Activated CD8-positive, alpha-beta T cell treated with anti-CD3 and anti-CD28 coated beads for 36 hours (primary cell): ENCODE results near the gene KLF3. TPM values are rescaled to one million over a fixed set of nuclear protein-coding genes. Genes with fewer than 3 reads are reported as not detected.

Experiments used
- ATAC-seq: fragments of 200-7000 bp; cut with Tn5 transposase; one replicate; pipeline ENCODE4 v1.10.0; 2021; ENCODE audit warnings: mild to moderate bottlenecking, moderate library complexity
- CTCF ChIA-PET: fragments of 350-600 bp; sonication (Branson Sonifier 250); formaldehyde crosslinking; loops from one replicate; lab custom pipeline; 2021; ENCODE audit warnings: antibody characterized with exemption; lab: Charles Lee
- POLR2A ChIA-PET: fragments of 350-600 bp; sonication (Branson Sonifier 250); formaldehyde crosslinking; loops from one replicate; lab custom pipeline; 2021; ENCODE audit warnings: antibody characterized with exemption; lab: Charles Lee
- DNase-seq: peaks from one replicate; pipeline ENCODE4 v3.0.0-alpha.2; 2020
- H3K27ac Mint-ChIP-seq: one replicate; pipeline ENCODE4 v1.8.0; 2021; ENCODE audit warnings: mild to moderate bottlenecking, mixed read lengths
- H3K27me3 Mint-ChIP-seq: one replicate; pipeline ENCODE4 v1.8.0; 2021; ENCODE audit warnings: mixed read lengths
- H3K36me3 Mint-ChIP-seq: one replicate; pipeline ENCODE4 v1.8.0; 2021; ENCODE audit warnings: low read depth, mixed read lengths
- H3K4me1 Mint-ChIP-seq: one replicate; pipeline ENCODE4 v1.8.0; 2021; ENCODE audit warnings: low read depth, mixed read lengths
- H3K4me3 Mint-ChIP-seq: one replicate; pipeline ENCODE4 v1.8.0; 2021; ENCODE audit warnings: mild to moderate bottlenecking, moderate library complexity, mixed read lengths
- H3K9me3 Mint-ChIP-seq: one replicate; pipeline ENCODE4 v1.8.0; 2021; ENCODE audit warnings: mixed read lengths
- CTCF ChIP-seq: fragments of 200-600 bp; IDR thresholded peaks from one replicate; pipeline ENCODE4 v1.8.0; 2022; ENCODE audit warnings: antibody characterized with exemption, mild to moderate bottlenecking
- intact Hi-C: fragments of 100-400 bp; cut with micrococcal nuclease; formaldehyde crosslinking; loops from one replicate; pipeline ENCODE4 v1.10.0; 2022
- total RNA-seq, 2 experiments: library from RNA; stranded (reverse); gene quantifications; one replicate each; pipeline ENCODE4 v1.2.3, GENCODE V29; 2021

KLF3 gene
- total RNA-seq, 2 experiments from 2014 or later: 5.5 to 6.0 TPM

- H3K27me3 Mint-ChIP-seq: no peaks in the 10 kb centered on the region
- CTCF ChIA-PET: interaction anchor here (0.6 to 4.7 kb wide), 5 partner anchors 10 to 489 kb away, joined by 3 to 30 read pairs (median 4); no protein-coding TSS in a partner anchor
- no peak for DNase-seq
- peak overlapping the region; percentile 59 for H3K27ac Mint-ChIP-seq
- intact Hi-C loops: loop anchor here (5.0 to 10.0 kb wide), 2 partner anchors 352 to 984 kb away; partner anchors contain the start of gene RELL1
- peaks cover 85% of the 10 kb centered on the region for H3K4me1 Mint-ChIP-seq
- POLR2A ChIA-PET: interaction anchor here (1.4 kb wide), 1 partner anchor 13 kb away, joined by 4 read pairs; no protein-coding TSS in a partner anchor
- no peaks in the 10 kb centered on the region for H3K9me3 Mint-ChIP-seq
- ATAC-seq: no peak
- no peaks in the 10 kb centered on the region for H3K36me3 Mint-ChIP-seq
- no peak for TF ChIP-seq CTCF
- no peak overlapping the region for H3K4me3 Mint-ChIP-seq
Measured at GRCh38 chr4:38669208-38669607, 5.2 kb downstream of the KLF3 start.

DNA sequence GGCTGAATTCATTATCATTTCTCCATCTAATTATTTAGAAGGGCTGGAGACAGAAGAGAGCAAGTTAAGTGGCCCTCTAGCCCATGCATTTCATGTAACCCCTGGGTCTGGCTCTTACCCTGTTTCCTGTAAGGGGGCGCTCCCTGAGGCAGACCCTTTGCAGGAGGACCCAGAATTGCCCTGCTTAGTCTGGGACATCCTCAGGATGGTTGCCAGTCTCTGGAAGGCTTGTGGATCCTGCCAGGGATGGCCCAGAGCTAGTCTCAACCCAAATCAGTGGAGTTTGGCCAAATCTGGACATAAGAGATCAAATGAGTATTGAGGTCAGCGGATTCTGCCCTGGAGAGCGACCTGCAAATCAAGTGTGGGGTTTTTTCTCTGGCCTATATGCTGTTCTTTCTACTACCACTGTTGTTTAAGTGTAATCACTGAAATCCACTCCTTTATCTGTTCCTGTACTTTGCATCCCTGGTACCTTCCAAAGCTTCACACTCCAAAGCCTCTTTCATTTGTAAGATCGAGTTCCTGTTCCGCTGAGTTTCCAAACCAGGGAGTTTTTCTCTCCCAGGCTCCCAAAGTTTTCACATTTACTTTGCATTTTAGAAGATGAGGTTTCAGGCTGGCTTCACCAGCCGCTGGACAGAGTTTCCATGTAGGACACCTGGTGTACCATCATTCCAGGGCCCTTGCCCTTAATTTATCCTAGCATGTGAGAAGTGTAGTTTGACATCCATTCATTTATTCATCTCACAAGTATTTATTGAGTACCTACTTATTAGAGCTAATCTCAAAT, 6.3 kb downstream of the KLF3 start:
- ATAC-seq (no peak), DNase-seq (no peak)
- ChIA-PET CTCF (interaction anchor here (0.9 to 1.4 kb wide), 3 partner anchors 8 to 492 kb away, joined by 3 to 7 read pairs (median 3); no protein-coding TSS in a partner anchor), POLR2A (no interaction called here)
- no peak for TF ChIP-seq CTCF
- Mint-ChIP-seq H3K9me3 (no peaks in the 10 kb centered on the region), H3K27ac (peak overlapping the region; percentile 71), H3K4me3 (no peak overlapping the region), H3K4me1 (peaks cover 93% of the 10 kb centered on the region), H3K27me3 (no peaks in the 10 kb centered on the region), H3K36me3 (no peaks in the 10 kb centered on the region)
- intact Hi-C loops: loop anchor here (10.0 kb wide), 2 partner anchors 156 to 606 kb away; no protein-coding TSS in a partner anchor

- POLR2A ChIA-PET: no interaction called here
- DNase-seq: no peak
- H3K4me3 Mint-ChIP-seq: peak overlapping the region; percentile 63
- no peaks in the 10 kb centered on the region for H3K36me3 Mint-ChIP-seq
- CTCF ChIA-PET: interaction anchor here (0.9 to 1.4 kb wide), 4 partner anchors 9 to 493 kb away, joined by 3 to 7 read pairs (median 4); no protein-coding TSS in a partner anchor
- H3K9me3 Mint-ChIP-seq: no peaks in the 10 kb centered on the region
- intact Hi-C loops: loop anchor here (10.0 kb wide), 2 partner anchors 156 to 606 kb away; no protein-coding TSS in a partner anchor
- no peaks in the 10 kb centered on the region for H3K27me3 Mint-ChIP-seq
- H3K4me1 Mint-ChIP-seq: peaks cover 93% of the 10 kb centered on the region
- ATAC-seq: no peak
- TF ChIP-seq CTCF: no peak
- H3K27ac Mint-ChIP-seq: peak overlapping the region; percentile 91
Measured at GRCh38 chr4:38670939-38671591, 7.1 kb downstream of the KLF3 start.

DNA sequence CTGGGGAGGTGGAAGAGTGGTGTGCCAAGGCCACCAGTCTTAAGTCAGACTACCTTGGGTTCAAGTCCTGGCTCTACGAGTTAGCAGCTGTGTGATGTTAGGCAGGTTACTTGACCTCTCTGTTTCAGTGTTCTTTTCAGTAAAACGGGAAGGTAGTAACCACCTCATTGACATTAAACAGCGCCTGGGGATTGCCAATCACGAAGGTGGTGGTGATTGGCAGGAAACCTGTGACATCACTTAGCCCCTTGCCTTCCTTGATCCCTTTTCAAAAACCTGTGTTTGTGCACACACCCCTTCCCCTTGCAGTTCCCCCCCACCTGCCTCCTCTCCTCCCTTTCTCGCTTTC, 7.6 kb downstream of the KLF3 start:
- H3K27ac Mint-ChIP-seq: peak overlapping the region; percentile 91
- no peaks in the 10 kb centered on the region for H3K27me3 Mint-ChIP-seq
- DNase-seq (peak; percentile 47), ATAC-seq (peak; percentile 24)
- intact Hi-C loops: loop anchor here (10.0 kb wide), 2 partner anchors 157 to 607 kb away; no protein-coding TSS in a partner anchor
- peak overlapping the region; percentile 63 for H3K4me3 Mint-ChIP-seq
- no peaks in the 10 kb centered on the region for H3K9me3 Mint-ChIP-seq
- H3K36me3 Mint-ChIP-seq: no peaks in the 10 kb centered on the region
- TF ChIP-seq CTCF: no peak
- POLR2A ChIA-PET: interaction anchor here (0.6 kb wide), 1 partner anchor 332 kb away, joined by 3 read pairs; no protein-coding TSS in a partner anchor
- CTCF ChIA-PET: interaction anchor here (0.9 to 1.6 kb wide), 7 partner anchors 9 to 493 kb away, joined by 3 to 12 read pairs (median 3); no protein-coding TSS in a partner anchor
- peaks cover 90% of the 10 kb centered on the region for H3K4me1 Mint-ChIP-seq
